MG63 (cell line): ENCODE measurements around the gene IMMP2L. TPM values are rescaled to one million over a fixed set of nuclear protein-coding genes. Genes with fewer than 3 reads are reported as not detected.
A peak's percentile ranks its signal among the peaks of the same experiment; 100 is the strongest.

Source experiments
- DNase-seq: peaks from one replicate; pipeline ENCODE4 v3.0.0-alpha.2; 2020
- H3K27me3 ChIP-seq: fragments of 250-450 bp; sonication (Bioruptor Pico); 2 replicates; pipeline ENCODE4 v1.5.1; 2020; ENCODE audit warnings: mild to moderate bottlenecking, moderate library complexity
- H3K36me3 ChIP-seq: fragments of 250-450 bp; sonication (Bioruptor Pico); 2 replicates; pipeline ENCODE4 v1.5.1; 2020; ENCODE audit warnings: mild to moderate bottlenecking, moderate library complexity
- H3K4me3 ChIP-seq: fragments of 250-450 bp; sonication (Bioruptor Pico); 2 replicates; pipeline ENCODE4 v1.5.1; 2020; ENCODE audit warnings: mild to moderate bottlenecking, moderate library complexity
- H3K9me3 ChIP-seq: fragments of 250-450 bp; sonication (Bioruptor Pico); 2 replicates; pipeline ENCODE4 v1.5.1; 2020; ENCODE audit warnings: mild to moderate bottlenecking, moderate library complexity
- total RNA-seq: library from RNA; depleted of rRNA; stranded (reverse); fragments of >200 nt; shearing (Covaris generic); gene quantifications from 2 replicates; pipeline ENCODE4 v1.2.3, GENCODE V29; 2014; ENCODE audit warnings: low replicate concordance

The IMMP2L gene
- total RNA-seq, 1 experiment from 2014 or later: 8.8 TPM

DNA sequence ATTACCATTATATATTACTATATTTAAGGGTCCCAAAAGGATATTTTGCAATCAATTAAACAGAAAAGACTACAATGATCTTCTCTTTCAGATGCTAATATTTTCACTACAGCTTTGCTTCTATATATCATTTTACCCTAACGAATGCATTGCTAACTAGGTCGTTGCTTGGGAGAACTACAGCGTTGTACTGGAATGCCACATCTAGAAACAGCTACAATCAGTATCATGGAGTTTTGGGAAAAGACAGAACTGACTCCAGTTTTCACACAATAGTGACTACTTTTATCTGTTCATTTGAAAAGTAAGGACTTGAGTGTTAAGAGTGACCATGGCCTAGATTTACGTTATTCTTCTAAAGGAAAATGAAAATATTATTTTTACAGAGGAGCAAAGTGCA is 432.9 kb downstream of the IMMP2L start:
- no peaks in the 10 kb centered on the region for H3K9me3 ChIP-seq
- no peak overlapping the region for H3K4me3 ChIP-seq
- H3K27me3 ChIP-seq: no peaks in the 10 kb centered on the region
- DNase-seq: no peak
- no peaks in the 10 kb centered on the region for H3K36me3 ChIP-seq

DNA sequence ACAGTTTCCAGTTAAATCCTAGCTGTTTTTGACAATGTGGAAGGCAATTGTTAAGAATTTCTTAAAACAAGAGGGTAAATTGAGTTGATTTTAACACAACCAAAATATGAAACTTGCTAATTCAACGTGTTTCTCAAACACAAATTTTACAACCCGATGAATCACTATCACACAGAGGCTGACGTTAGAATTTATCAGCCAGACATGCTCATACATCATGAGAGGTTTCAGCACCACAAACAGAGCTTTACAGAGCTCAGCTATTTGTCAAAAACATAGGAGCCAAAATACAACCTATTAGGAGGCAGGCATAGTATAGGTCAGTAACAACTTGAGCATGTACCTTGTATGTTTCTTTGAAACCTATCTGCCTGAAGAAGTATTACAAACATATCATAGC is 435.3 kb downstream of the IMMP2L start:
- DNase-seq: no peak
- H3K27me3 ChIP-seq: no peaks in the 10 kb centered on the region
- H3K9me3 ChIP-seq: no peaks in the 10 kb centered on the region
- no peaks in the 10 kb centered on the region for H3K36me3 ChIP-seq
- H3K4me3 ChIP-seq: no peak overlapping the region

DNA sequence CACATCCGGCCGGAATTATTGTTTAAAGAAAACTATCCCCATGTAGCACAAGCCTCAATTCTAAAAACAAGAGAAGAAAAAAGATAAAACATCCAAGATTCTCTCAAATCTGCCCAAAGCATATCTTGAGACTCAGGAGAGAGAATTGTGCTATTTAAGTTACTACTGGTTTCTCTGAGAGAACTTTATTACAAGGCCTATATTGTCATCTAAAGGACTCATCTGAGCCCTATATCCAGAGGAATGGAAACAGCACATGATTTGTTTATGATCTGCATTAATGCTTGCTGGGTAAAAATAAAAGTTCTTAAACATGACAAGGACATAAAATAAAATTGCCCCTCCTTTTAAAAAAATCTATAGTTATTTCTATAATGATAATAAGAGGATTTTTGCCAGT is 446.3 kb downstream of the IMMP2L start:
- Histone ChIP-seq H3K4me3 (no peak overlapping the region), H3K27me3 (no peaks in the 10 kb centered on the region), H3K9me3 (no peaks in the 10 kb centered on the region), H3K36me3 (no peaks in the 10 kb centered on the region)
- no peak for DNase-seq

DNA sequence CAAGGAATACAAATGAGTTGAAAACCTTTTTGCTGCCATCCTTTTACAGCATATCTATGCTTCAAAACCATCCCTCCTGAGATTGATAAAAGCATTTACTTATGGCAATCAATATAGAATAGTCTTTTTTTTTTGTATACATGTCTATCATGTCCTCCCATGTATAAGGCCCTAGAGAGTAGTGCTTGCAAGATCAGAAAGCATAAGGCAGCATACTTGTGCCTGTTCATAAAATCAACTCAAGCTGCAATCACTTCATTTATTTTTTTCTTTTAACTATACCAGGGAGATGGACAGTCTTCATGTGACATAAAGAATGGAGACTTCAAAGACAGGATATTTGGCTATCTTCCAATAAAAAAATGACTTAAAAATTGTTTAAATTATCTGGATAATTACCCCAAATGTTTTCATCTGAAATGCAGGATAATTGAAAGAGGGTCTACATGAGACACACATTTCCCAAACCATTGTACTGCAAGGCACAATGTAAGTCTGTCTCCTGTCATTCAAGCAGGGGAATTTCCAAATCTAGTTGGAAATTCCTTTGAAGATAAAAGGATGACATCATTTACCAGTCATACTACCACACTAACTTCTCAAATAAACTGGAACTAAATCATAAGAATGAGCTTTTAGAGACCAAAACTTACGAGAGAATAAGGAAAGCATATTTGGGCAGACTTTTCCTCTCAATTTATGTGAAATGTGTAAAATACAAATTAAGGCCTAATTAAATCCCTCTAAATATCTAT is 448.9 kb downstream of the IMMP2L start:
- Histone ChIP-seq H3K9me3 (no peaks in the 10 kb centered on the region), H3K36me3 (no peaks in the 10 kb centered on the region), H3K4me3 (no peak overlapping the region), H3K27me3 (no peaks in the 10 kb centered on the region)
- DNase-seq: no peak

DNA sequence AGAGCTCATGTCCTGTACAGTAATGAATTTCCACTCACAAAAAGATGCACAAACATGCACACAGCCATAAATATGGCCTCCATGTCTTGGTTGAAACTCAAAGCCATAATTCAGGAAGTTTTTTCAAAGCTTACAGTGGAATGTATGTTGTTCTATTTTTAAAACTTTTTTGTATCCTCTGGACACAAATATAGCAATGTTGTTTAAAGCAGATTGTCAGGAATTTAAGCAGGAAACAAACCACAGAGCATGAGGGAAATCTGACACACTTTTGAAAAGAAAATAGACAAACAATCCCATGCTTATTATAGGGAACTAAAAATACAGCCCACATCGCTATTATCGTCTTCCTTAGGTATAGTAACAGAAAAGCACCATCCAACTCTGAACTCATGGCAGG is 449.9 kb downstream of the IMMP2L start:
- Histone ChIP-seq H3K27me3 (no peaks in the 10 kb centered on the region), H3K4me3 (no peak overlapping the region), H3K9me3 (no peaks in the 10 kb centered on the region), H3K36me3 (no peaks in the 10 kb centered on the region)
- DNase-seq: no peak

DNA sequence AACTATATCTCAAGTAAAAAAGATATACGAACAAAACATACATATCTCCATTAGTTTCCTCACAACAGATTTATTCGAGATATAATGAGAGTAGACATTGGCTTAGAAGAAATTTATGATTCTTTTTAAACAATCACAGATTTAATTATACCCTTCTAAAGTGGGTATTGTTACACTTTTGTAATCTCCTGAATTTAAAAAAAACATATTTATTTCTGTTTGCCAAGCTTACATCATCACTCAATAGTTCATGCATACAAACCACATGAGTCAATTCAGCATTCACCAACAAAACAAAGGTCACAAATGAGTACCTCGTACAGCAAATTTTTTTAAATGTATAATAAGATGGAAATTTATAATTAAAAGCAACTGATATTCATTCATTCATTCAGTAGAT is 453.8 kb downstream of the IMMP2L start:
- DNase-seq: no peak
- no peaks in the 10 kb centered on the region for H3K9me3 ChIP-seq

DNA sequence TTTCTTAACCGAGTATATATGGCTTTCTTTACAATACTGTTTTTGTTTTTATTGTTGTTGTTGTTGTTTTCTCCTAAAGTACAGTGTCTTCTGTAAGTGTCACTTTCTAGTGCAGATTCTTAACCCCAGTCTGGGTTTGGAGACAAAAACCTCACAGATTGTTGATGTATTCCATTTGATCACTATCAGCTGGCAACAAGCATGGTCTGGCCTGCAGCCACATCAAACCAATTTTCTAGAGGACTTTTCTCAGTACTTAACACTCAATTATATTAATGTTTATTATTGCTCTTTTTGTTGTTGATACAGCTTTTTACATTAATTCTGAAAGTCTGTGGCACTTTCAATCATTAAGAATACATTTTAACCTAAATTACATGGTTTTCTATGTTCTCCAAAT is 454.3 kb downstream of the IMMP2L start:
- no peak overlapping the region for H3K4me3 ChIP-seq
- H3K36me3 ChIP-seq: no peaks in the 10 kb centered on the region
- H3K27me3 ChIP-seq: no peaks in the 10 kb centered on the region
- no peaks in the 10 kb centered on the region for H3K9me3 ChIP-seq
- no peak for DNase-seq

More for the DNA sequence above, 453.8 kb downstream of the IMMP2L start:
- no peak overlapping the region for H3K4me3 ChIP-seq
- no peaks in the 10 kb centered on the region for H3K36me3 ChIP-seq
- no peaks in the 10 kb centered on the region for H3K27me3 ChIP-seq

DNA sequence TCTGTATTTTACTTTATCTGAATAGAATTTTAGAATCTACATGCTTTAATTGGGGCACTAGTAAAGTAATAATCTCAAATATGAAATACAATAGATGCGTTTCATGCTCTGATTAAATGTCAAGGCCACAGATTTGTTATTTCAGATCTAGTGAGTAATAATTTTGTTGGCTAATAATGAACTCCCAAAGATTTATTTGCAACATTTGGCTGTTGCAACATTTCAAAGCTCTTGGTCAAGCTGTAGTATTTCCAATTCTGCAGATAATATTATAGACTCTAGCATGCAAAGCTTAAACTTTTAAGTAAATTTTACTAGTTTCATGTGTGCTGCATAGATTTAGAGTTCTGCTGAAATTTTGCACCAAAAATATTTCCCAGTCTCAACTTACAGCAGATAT is 454.7 kb downstream of the IMMP2L start:
- Histone ChIP-seq H3K9me3 (no peaks in the 10 kb centered on the region), H3K36me3 (no peaks in the 10 kb centered on the region), H3K27me3 (no peaks in the 10 kb centered on the region), H3K4me3 (no peak overlapping the region)
- DNase-seq: no peak

DNA sequence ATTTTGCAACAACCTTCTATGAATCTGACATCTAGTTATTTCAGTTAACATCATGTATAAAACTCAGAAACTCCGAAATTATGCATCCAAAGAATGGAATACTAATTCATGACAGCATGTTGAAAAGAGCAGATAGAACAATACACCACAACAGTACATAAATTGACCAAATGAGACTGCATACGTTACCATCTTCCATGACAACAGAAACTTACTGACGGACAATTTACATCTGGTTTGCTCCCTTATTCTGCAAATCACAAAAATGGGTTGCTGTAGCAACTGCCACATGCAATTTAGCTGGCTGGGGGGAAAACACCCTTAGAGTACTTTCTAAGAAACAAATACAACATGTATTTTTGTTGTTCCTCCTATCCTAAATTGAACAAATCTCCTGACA is 457.0 kb downstream of the IMMP2L start:
- DNase-seq: no peak
- H3K9me3 ChIP-seq: no peaks in the 10 kb centered on the region
- no peak overlapping the region for H3K4me3 ChIP-seq
- H3K36me3 ChIP-seq: no peaks in the 10 kb centered on the region
- H3K27me3 ChIP-seq: no peaks in the 10 kb centered on the region

DNA sequence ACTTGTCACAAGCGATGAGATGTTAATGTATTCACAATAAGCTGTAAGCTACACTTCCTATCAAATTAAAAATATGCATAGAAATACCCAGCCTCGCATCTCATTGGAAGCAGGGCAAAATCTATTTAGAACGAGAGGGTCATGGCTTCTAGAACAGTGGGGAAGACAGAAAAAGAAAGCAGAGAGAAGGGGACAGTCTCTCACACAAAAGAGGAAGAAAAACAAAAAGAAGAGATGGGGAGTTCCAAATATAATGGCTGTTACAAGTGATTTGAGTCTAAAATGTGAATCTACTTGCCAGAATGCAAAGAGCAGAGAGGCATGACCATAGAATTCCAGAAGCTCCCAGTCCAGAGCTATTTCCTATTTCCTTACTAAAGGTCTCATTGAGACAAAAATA is 457.6 kb downstream of the IMMP2L start:
- no peak for DNase-seq
- no peak overlapping the region for H3K4me3 ChIP-seq
- H3K27me3 ChIP-seq: no peaks in the 10 kb centered on the region
- H3K9me3 ChIP-seq: no peaks in the 10 kb centered on the region
- H3K36me3 ChIP-seq: no peaks in the 10 kb centered on the region

DNA sequence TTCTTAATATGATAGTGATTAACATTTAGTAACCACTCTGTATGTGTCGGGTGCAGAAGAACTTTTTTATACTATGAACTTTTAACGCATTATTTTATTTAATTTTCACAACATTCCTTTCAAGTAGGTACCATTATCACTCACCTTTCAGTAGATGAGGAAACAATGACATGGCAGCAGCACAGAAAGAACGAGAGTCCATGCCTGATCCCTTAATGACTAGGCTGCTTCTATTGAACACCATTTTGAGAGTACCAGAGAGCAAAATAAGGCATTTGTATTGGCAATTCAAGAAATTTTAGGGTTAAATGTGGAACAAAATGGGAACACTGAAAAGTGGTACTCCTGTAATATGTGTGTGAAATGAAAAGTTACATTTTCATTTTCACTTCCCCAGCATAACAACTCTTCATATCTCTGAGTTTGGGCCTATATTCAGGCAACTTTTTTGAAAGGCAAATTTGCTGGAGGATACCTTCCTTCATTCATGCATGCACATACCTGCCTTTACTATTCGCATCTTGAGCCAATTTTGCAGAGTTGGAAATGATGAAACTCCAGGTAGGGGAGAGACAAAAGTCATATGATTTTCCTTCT is 458.5 kb downstream of the IMMP2L start:
- no peak for DNase-seq
- no peaks in the 10 kb centered on the region for H3K27me3 ChIP-seq
- H3K9me3 ChIP-seq: no peaks in the 10 kb centered on the region
- no peaks in the 10 kb centered on the region for H3K36me3 ChIP-seq
- no peak overlapping the region for H3K4me3 ChIP-seq

DNA sequence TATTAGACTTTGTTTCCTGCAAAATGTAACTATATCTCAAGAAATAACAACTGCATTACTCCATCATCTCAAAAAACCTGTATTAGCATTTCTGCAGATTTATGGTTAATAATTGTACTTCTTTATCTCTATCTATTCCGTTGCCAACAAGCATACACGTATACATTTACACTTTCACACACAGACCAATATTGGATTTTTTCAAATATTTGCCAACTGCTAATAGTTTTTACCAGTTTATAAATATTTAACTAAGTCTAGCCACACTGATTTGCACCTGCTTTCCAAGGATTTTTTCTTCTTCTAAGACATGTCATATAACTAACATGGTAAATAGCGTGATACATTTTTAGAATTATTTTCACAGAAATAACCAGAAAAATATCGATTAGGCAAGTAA is 459.2 kb downstream of the IMMP2L start:
- no peaks in the 10 kb centered on the region for H3K27me3 ChIP-seq
- H3K4me3 ChIP-seq: no peak overlapping the region
- no peaks in the 10 kb centered on the region for H3K9me3 ChIP-seq
- H3K36me3 ChIP-seq: no peaks in the 10 kb centered on the region
- DNase-seq: no peak

DNA sequence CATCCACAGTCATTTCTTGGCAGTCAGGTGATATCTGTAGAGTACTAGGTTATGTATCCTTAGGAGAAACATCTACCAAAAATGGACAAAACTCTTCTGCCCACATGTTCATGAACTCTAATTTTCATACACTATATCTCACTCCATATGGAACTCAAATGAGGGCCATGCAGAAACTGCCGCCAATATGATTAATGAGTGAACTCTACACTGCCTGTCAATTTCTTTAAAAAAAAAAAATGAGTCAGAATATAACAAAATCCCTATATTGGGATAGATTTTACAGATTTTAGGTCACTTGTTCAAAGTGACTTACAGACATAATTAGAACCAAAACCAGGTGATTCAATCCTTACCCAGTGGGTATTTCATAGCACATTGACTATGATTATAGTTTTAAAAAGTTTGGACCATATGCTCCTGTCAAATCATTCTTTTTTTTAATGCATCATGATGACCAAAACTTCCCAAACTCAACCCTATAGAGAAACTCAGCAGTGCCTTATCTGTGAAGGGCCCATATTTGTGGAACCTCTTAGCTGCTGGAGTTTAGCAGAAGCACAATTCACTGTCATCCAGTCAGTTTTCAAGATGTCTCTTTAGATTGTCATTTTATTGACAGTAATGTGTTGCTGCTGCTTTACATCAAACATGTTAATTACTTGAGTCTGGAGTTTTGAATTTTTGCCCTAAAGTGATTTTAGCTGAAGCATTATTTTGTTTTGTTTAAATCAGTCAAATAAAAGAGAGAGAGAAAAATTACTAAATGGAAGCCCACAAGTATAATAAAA is 460.2 kb downstream of the IMMP2L start:
- Histone ChIP-seq H3K4me3 (no peak overlapping the region), H3K36me3 (no peaks in the 10 kb centered on the region)

DNA sequence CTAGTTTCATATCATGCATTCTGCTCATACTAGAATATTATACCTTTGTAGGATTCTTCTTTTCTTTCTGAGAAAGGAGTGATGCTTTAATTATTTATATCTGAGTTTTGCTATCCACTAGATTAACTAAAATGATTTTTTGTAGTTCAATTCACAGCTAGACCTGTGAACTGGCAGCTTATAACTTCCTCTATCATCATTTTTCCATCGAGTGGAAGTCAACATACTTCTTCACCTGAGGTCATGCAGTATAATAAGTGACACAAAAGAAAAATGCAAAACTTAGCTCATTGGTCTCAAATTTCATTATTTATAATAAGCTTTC is 463.4 kb downstream of the IMMP2L start:
- Histone ChIP-seq H3K36me3 (no peaks in the 10 kb centered on the region), H3K27me3 (no peaks in the 10 kb centered on the region), H3K4me3 (no peak overlapping the region), H3K9me3 (no peaks in the 10 kb centered on the region)
- no peak for DNase-seq

More for the DNA sequence above, 460.2 kb downstream of the IMMP2L start:
- no peaks in the 10 kb centered on the region for H3K27me3 ChIP-seq
- no peak for DNase-seq
- no peaks in the 10 kb centered on the region for H3K9me3 ChIP-seq

DNA sequence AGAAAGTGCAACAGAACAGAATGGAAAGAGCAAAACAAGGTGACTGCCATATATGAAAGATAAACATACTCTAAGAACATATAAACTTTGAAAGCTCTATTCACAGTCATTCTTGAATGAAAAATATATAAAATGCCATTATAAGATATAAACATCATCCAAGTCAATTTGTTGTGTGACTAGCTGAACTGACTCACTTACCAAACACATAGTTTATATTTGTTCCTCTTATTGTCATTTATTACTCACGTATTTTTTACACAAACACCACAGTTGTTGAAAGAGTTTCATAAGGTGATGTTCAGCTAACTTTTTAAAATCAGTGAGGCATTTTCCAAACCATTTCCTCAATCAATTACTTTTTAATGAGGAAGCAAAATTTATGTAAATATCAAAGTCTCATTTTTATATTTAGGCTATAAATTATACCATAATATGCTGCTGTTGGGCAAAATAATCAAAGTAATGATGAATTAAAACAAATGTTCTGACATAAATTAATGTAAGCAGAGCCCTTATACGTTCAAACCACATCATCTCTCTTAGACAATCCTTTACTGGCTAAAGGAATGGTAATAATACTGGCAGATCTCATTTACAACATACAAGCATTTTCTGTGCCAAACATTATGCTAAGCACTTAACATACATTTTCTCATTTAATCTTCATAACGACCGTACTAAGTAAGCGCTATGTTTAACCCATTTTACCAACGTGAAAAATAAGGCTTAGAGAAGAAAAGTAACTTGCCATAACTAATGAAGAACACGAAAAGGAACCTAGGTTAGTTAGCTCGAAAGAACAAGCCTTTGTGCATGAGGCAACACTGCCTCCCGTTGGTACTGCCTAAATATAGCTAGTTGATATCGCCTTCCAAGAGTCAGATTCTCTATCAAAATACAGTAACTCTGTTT is 464.0 kb downstream of the IMMP2L start:
- DNase-seq: peak; percentile 1
- Histone ChIP-seq H3K9me3 (no peaks in the 10 kb centered on the region), H3K36me3 (no peaks in the 10 kb centered on the region), H3K27me3 (no peaks in the 10 kb centered on the region), H3K4me3 (no peak overlapping the region)

DNA sequence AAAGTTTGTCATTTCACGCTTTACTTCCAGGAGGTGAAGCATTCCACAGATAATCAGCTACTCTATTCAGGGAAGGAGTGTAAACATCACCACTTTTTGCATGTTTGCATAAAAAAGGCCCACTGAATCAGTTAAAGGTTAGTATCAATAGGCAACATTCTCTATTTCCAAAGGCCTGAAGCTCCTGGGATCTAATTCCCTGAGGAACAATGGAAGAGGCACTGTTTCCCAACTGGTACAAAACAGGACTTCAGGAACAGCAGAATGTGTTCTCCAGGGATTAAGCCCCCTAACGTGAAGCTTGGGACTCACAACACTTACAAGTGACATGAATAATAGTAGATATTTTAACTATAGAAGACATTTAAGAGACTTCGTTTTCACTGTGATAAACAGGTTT is 465.3 kb downstream of the IMMP2L start:
- H3K4me3 ChIP-seq: no peak overlapping the region
- H3K36me3 ChIP-seq: no peaks in the 10 kb centered on the region
- H3K9me3 ChIP-seq: no peaks in the 10 kb centered on the region
- no peak for DNase-seq
- no peaks in the 10 kb centered on the region for H3K27me3 ChIP-seq

DNA sequence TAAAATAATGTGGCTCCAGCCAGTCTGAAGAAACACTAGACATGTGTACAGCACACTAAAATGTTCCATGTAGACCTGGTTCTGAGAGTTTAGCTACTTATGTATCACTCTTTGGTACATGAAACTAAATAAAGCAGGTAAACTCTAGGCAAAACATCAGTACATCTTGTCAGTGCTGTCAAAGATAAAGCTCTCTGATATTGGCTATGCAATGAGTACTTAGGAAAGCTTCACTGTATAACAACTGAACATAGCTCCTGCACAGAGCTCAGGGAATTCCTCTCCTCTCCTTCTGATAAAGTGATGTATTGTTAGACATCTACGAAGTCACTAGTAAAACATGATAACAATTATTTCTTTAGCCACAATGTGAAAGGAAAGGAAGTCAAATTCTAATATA is 467.9 kb downstream of the IMMP2L start:
- Histone ChIP-seq H3K36me3 (no peaks in the 10 kb centered on the region), H3K27me3 (no peaks in the 10 kb centered on the region), H3K9me3 (no peaks in the 10 kb centered on the region), H3K4me3 (no peak overlapping the region)
- DNase-seq: no peak
